ENCODE results near the gene CFAP77. TPM values are rescaled to one million over a fixed set of nuclear protein-coding genes. Genes with fewer than 3 reads are reported as not detected.

Gene CFAP77
- total and polyA plus RNA-seq, 10 of the 15 experiments (the other 5 are each of a cell fraction or from before 2014, with no cell fraction given): 0.33 TPM; not detected in 9

DNA sequence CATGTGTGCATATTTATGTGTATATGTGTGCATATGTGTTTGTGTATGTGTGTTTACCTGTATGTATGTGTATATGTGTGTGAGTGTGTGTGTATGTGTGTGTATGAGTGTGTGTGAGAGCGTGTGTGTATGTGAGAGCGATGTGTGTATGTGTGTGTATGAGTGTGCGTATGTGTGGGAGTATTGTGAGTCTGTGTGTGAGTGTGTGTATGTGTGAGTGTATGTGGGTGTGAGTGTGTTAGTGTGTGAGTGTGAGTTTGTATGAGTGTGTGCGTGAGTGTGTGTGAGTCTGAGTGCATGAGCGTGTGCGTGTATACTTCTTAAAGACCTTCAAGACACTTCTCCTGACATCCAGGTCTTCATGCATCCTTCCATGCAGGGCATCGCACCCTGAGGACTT lies 49.6 kb downstream of the CFAP77 start:
- TF ChIP-seq, protein P1, sequence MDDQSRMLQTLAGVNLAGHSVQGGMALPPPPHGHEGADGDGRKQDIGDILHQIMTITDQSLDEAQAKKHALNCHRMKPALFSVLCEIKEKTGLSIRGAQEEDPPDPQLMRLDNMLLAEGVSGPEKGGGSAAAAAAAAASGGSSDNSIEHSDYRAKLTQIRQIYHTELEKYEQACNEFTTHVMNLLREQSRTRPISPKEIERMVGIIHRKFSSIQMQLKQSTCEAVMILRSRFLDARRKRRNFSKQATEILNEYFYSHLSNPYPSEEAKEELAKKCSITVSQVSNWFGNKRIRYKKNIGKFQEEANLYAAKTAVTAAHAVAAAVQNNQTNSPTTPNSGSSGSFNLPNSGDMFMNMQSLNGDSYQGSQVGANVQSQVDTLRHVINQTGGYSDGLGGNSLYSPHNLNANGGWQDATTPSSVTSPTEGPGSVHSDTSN (IDR thresholded peaks at IDR 0.05; ENCODE audit: insufficient replicate concordance, low read depth, low read length): peak; percentile 27
- TF ChIP-seq STAT3 (IDR thresholded peaks at IDR 0.05; ENCODE audit: low read depth, low read length) (no peak), TCF12 (IDR thresholded peaks at IDR 0.05; ENCODE audit: low read depth, low read length) (no peak), ZNF622 (IDR thresholded peaks at IDR 0.05) (no peak), CHD4 (IDR thresholded peaks at IDR 0.05) (no peak), NFIC (IDR thresholded peaks at IDR 0.05; ENCODE audit: low read depth, low read length) (peak; percentile 60; the same call in 1 of the 2 replicates)
- TF ChIP-seq, protein P2, sequence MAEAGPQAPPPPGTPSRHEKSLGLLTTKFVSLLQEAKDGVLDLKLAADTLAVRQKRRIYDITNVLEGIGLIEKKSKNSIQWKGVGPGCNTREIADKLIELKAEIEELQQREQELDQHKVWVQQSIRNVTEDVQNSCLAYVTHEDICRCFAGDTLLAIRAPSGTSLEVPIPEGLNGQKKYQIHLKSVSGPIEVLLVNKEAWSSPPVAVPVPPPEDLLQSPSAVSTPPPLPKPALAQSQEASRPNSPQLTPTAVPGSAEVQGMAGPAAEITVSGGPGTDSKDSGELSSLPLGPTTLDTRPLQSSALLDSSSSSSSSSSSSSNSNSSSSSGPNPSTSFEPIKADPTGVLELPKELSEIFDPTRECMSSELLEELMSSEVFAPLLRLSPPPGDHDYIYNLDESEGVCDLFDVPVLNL (IDR thresholded peaks at IDR 0.05; ENCODE audit: low read depth, low read length): no peak
- TF ChIP-seq, protein P3, sequence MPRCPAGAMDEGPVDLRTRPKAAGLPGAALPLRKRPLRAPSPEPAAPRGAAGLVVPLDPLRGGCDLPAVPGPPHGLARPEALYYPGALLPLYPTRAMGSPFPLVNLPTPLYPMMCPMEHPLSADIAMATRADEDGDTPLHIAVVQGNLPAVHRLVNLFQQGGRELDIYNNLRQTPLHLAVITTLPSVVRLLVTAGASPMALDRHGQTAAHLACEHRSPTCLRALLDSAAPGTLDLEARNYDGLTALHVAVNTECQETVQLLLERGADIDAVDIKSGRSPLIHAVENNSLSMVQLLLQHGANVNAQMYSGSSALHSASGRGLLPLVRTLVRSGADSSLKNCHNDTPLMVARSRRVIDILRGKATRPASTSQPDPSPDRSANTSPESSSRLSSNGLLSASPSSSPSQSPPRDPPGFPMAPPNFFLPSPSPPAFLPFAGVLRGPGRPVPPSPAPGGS (IDR thresholded peaks at IDR 0.05; ENCODE audit: borderline replicate concordance, insufficient read depth, low read depth, low read length, poor library complexity, severe bottlenecking): peak; percentile 91
- Histone ChIP-seq H3K36me3 (ENCODE audit: control insufficient read depth in 2 of 2, insufficient read depth in 2 of 2, low read length in 1 of 2) (no peaks in the 10 kb centered on the region), H3K27ac (ENCODE audit: control insufficient read depth, insufficient read depth) (no peak overlapping the region), H3K27me3 (replicated peaks in 1 of 2; ENCODE audit: control insufficient read depth in 2 of 2, insufficient read depth in 2 of 2, low read length in 1 of 2) (peaks cover 0 to 1% of the 10 kb centered on the region in 2 experiments; a peak in 2 of 4 replicates), H3K4me3 (no peak overlapping the region), H3K4me1 (ENCODE audit: control insufficient read depth, insufficient read depth, low read length) (no peaks in the 10 kb centered on the region), H3K9me3 (replicated peaks; ENCODE audit: control insufficient read depth, insufficient read depth, low read length) (no peaks in the 10 kb centered on the region), H4K20me1 (ENCODE audit: control insufficient read depth, insufficient read depth) (no peaks in the 10 kb centered on the region), H3K4me2 (ENCODE audit: control insufficient read depth, insufficient read depth) (no peak overlapping the region), H3K79me2 (ENCODE audit: control insufficient read depth, insufficient read depth, low read length) (no peaks in the 10 kb centered on the region), H2AFZ (ENCODE audit: control insufficient read depth, low read depth, low read length) (no peak overlapping the region), H3K9ac (ENCODE audit: control insufficient read depth, insufficient read depth, low read length) (no peak overlapping the region)
- DNase-seq (ENCODE audit: low read depth, low spot score) (no peak), FAIRE-seq (no peak), ATAC-seq (no peak)
- CTCF ChIA-PET: no interaction called here
- RAD21 ChIA-PET (ENCODE audit: unreplicated experiment): no interaction called here
- no TSS peak for BruUV-seq (replicated peaks)
- POLR2A ChIA-PET: no interaction called here
- 79% methylated on average over 7 of the region's 7 CpGs for WGBS (ENCODE audit: insufficient coverage, insufficient replicate concordance, low lambda C conversion rate, missing lambda C conversion rate)
- intact Hi-C loops (cut with micrococcal nuclease; ENCODE audit: unreplicated experiment): no loop called here
- in situ Hi-C loops (cut with MboI): no loop called here
- SMC1A ChIA-PET (ENCODE audit: uncharacterized antibody, unreplicated experiment): no interaction called here
